Glutamatergic neuron (in vitro differentiated cells): ENCODE measurements around the gene ANO7. TPM values are rescaled to one million over a fixed set of nuclear protein-coding genes. Genes with fewer than 3 reads are reported as not detected.

Experiments used
- DNase-seq: peaks from one replicate; pipeline ENCODE4 v3.0.0; 2022
- H3K27ac Mint-ChIP-seq: one replicate; pipeline ENCODE4 v1.8.0; 2020; ENCODE audit warnings: mild to moderate bottlenecking, mixed read lengths, inconsistent platforms; ENCODE audit not compliant: unreplicated experiment
- H3K27me3 Mint-ChIP-seq: one replicate; pipeline ENCODE4 v1.8.0; 2020; ENCODE audit warnings: mild to moderate bottlenecking, moderate library complexity, mixed read lengths, inconsistent platforms; ENCODE audit not compliant: unreplicated experiment
- H3K36me3 Mint-ChIP-seq: one replicate; pipeline ENCODE4 v1.8.0; 2020; ENCODE audit warnings: mild to moderate bottlenecking, mixed read lengths, inconsistent platforms; ENCODE audit not compliant: unreplicated experiment
- H3K4me1 Mint-ChIP-seq: one replicate; pipeline ENCODE4 v1.8.0; 2020; ENCODE audit warnings: mild to moderate bottlenecking, low read depth, mixed read lengths, inconsistent platforms; ENCODE audit not compliant: unreplicated experiment
- H3K4me3 Mint-ChIP-seq: one replicate; pipeline ENCODE4 v1.8.0; 2020; ENCODE audit warnings: mild to moderate bottlenecking, mixed read lengths, inconsistent platforms; ENCODE audit not compliant: unreplicated experiment
- H3K9me3 Mint-ChIP-seq: one replicate; pipeline ENCODE4 v1.8.0; 2020; ENCODE audit warnings: mild to moderate bottlenecking, moderate library complexity, mixed read lengths, inconsistent platforms; ENCODE audit not compliant: unreplicated experiment
- CTCF ChIP-seq: fragments of 200-600 bp; sonication (generic); IDR thresholded peaks from one replicate; pipeline ENCODE4 v1.5.0; 2021; ENCODE audit not compliant: partially characterized antibody, unreplicated experiment
- total RNA-seq: library from RNA; stranded (reverse); fragmentation: NEBNext Ultra II Directional; extraction: Animal tissue kit (Norgen Biotek cat#: 25700); gene quantifications from one replicate; pipeline ENCODE4 v1.2.1, GENCODE V29; 2021; ENCODE audit not compliant: unreplicated experiment

Gene ANO7
- total RNA-seq, 1 donor from 2014 or later: 2.6 TPM

GRCh38 chr2:241151934-241152660, 36.4 kb upstream of the ANO7 start:
- no peak overlapping the region for H3K27ac Mint-ChIP-seq
- H3K4me3 Mint-ChIP-seq: peak overlapping the region; percentile 99
- no peak for TF ChIP-seq CTCF
- peaks cover 4% of the 10 kb centered on the region for H3K27me3 Mint-ChIP-seq
- H3K36me3 Mint-ChIP-seq: peaks cover 5% of the 10 kb centered on the region
- H3K4me1 Mint-ChIP-seq: peaks cover 10% of the 10 kb centered on the region
- no peak for DNase-seq
- peaks cover 7% of the 10 kb centered on the region for H3K9me3 Mint-ChIP-seq

GRCh38 chr2:241153616-241154015, 34.9 kb upstream of the ANO7 start:
- Mint-ChIP-seq H3K4me3 (no peak overlapping the region), H3K4me1 (peaks cover 2% of the 10 kb centered on the region), H3K9me3 (peaks cover 4% of the 10 kb centered on the region), H3K36me3 (peaks cover 1% of the 10 kb centered on the region), H3K27me3 (peaks cover 4% of the 10 kb centered on the region), H3K27ac (no peak overlapping the region)
- DNase-seq: no peak
- TF ChIP-seq CTCF: no peak

GRCh38 chr2:241154915-241155314, 33.6 kb upstream of the ANO7 start:
- Mint-ChIP-seq H3K9me3 (peaks cover 2% of the 10 kb centered on the region), H3K4me3 (no peak overlapping the region), H3K27me3 (peaks cover 4% of the 10 kb centered on the region), H3K27ac (no peak overlapping the region), H3K36me3 (no peaks in the 10 kb centered on the region), H3K4me1 (peaks cover 2% of the 10 kb centered on the region)
- no peak for DNase-seq
- no peak for TF ChIP-seq CTCF

- H3K36me3 Mint-ChIP-seq: no peaks in the 10 kb centered on the region
Measured at GRCh38 chr2:241155936-241156335, 32.5 kb upstream of the ANO7 start.

More at GRCh38 chr2:241155936-241156335, 32.5 kb upstream of the ANO7 start:
- TF ChIP-seq CTCF: no peak
- peaks cover 2% of the 10 kb centered on the region for H3K4me1 Mint-ChIP-seq
- H3K4me3 Mint-ChIP-seq: no peak overlapping the region
- peaks cover 1% of the 10 kb centered on the region for H3K9me3 Mint-ChIP-seq
- no peak for DNase-seq
- H3K27me3 Mint-ChIP-seq: peaks cover 2% of the 10 kb centered on the region
- H3K27ac Mint-ChIP-seq: no peak overlapping the region
